Lower leg skin (tissue), 3 donors: Measurements from ENCODE around the gene OR2H2.

Experiments
- CTCF ChIP-seq, 3 donors: fragments of 450-650 bp; IDR thresholded peaks; one replicate each; pipeline ENCODE4 v1.5.1; 2016; ENCODE audit warnings: antibody characterized with exemption in 3 of 3, mild to moderate bottlenecking in 3 of 3, moderate library complexity in 2 of 3
- POLR2A ChIP-seq, 2 donors: fragments of 450-650 bp; IDR thresholded peaks; one replicate each; pipeline ENCODE4 v1.6.1; 2016 to 2017; ENCODE audit warnings: antibody characterized with exemption in 2 of 2, mild to moderate bottlenecking in 1 of 2, moderate library complexity in 1 of 2

GRCh38 chr6:29633534-29633905 is 48.6 kb downstream of the OR2H2 start:
- no peak for TF ChIP-seq POLR2A (IDR thresholded peaks at IDR 0.05)
- TF ChIP-seq CTCF (IDR thresholded peaks at IDR 0.05) = no peak
